Activated T-helper 1 cell treated with anti-CD3 and anti-CD28 coated beads, Interleukin-12 subunit alpha, Interleukin-12 subunit beta, Interleukin-2, Interleukin-4 antibody, amounts not matched to agents 30 ng/mL and 10 ng/mL and 1 ng/mL, durations not matched to agents 14 hours and 24 hours and 36 hours (primary cell): ENCODE results near the gene FOXRED1. TPM values are rescaled to one million over a fixed set of nuclear protein-coding genes. Genes with fewer than 3 reads are reported as not detected.

ENCODE experiments used
- DNase-seq: peaks from one replicate; pipeline ENCODE4 v3.0.0; 2021; ENCODE audit warnings: low spot score
- H3K27ac Mint-ChIP-seq: one replicate; pipeline ENCODE4 v1.8.0; 2021; ENCODE audit warnings: mild to moderate bottlenecking, mixed read lengths
- H3K27me3 Mint-ChIP-seq: one replicate; pipeline ENCODE4 v1.8.0; 2022; ENCODE audit warnings: mild to moderate bottlenecking, moderate library complexity, mixed read lengths; ENCODE audit not compliant: insufficient read depth
- H3K36me3 Mint-ChIP-seq: one replicate; pipeline ENCODE4 v1.8.0; 2021; ENCODE audit warnings: low read depth, mixed read lengths
- H3K4me1 Mint-ChIP-seq: one replicate; pipeline ENCODE4 v1.8.0; 2021; ENCODE audit warnings: low read depth, mixed read lengths
- H3K4me3 Mint-ChIP-seq: one replicate; pipeline ENCODE4 v1.8.0; 2021; ENCODE audit warnings: mild to moderate bottlenecking, moderate library complexity, mixed read lengths
- H3K9me3 Mint-ChIP-seq: one replicate; pipeline ENCODE4 v1.8.0; 2021; ENCODE audit warnings: mixed read lengths
- intact Hi-C: fragments of 100-400 bp; cut with micrococcal nuclease; formaldehyde crosslinking; loops from one replicate; pipeline ENCODE4 v1.15.1; 2024
- total RNA-seq: library from RNA; stranded (reverse); gene quantifications from 2 replicates; pipeline ENCODE4 v1.2.3, GENCODE V29; 2022

The FOXRED1 gene
- total RNA-seq, 1 donor from 2014 or later: 56.5 TPM

- peaks cover 41% of the 10 kb centered on the region for H3K4me1 Mint-ChIP-seq
- intact Hi-C loops: loop anchor here (5.0 kb wide), 1 partner anchor 394 kb away; the partner anchor contains the start of gene HYLS1
- no peaks in the 10 kb centered on the region for H3K27me3 Mint-ChIP-seq
- no peak for DNase-seq
- peaks cover 18% of the 10 kb centered on the region for H3K36me3 Mint-ChIP-seq
- peak overlapping the region; percentile 92 for H3K4me3 Mint-ChIP-seq
- H3K27ac Mint-ChIP-seq: peak overlapping the region; percentile 80
- H3K9me3 Mint-ChIP-seq: no peaks in the 10 kb centered on the region
These were observed 12.8 kb downstream of the FOXRED1 start for GRCh38 chr11:126281666-126282175.

DNA sequence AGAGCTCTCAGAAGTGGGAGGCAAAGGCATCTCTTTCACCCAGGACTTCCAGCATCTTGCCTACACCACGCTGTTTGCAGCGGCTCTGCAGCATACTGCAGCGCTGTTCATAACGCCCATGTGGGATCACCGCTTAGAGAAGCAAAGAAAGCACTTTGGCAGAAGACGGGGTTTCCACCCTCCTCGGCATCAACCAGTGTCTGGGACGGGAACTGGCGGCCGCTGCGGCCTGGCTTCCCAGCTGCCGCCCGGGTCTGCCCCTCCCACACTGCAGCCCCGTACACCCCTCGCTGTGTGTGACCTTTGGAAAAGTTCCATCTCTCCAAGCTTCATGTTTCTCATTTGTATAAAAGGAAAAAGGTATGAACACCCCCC, 13.4 kb downstream of the FOXRED1 start:
- Mint-ChIP-seq H3K4me1 (peaks cover 45% of the 10 kb centered on the region), H3K27ac (peak overlapping the region; percentile 80), H3K27me3 (no peaks in the 10 kb centered on the region), H3K36me3 (peaks cover 21% of the 10 kb centered on the region), H3K4me3 (peak overlapping the region; percentile 92), H3K9me3 (no peaks in the 10 kb centered on the region)
- intact Hi-C loops: loop anchor here (5.0 kb wide), 1 partner anchor 395 kb away; the partner anchor contains the start of gene HYLS1
- DNase-seq: peak; percentile 17

DNA sequence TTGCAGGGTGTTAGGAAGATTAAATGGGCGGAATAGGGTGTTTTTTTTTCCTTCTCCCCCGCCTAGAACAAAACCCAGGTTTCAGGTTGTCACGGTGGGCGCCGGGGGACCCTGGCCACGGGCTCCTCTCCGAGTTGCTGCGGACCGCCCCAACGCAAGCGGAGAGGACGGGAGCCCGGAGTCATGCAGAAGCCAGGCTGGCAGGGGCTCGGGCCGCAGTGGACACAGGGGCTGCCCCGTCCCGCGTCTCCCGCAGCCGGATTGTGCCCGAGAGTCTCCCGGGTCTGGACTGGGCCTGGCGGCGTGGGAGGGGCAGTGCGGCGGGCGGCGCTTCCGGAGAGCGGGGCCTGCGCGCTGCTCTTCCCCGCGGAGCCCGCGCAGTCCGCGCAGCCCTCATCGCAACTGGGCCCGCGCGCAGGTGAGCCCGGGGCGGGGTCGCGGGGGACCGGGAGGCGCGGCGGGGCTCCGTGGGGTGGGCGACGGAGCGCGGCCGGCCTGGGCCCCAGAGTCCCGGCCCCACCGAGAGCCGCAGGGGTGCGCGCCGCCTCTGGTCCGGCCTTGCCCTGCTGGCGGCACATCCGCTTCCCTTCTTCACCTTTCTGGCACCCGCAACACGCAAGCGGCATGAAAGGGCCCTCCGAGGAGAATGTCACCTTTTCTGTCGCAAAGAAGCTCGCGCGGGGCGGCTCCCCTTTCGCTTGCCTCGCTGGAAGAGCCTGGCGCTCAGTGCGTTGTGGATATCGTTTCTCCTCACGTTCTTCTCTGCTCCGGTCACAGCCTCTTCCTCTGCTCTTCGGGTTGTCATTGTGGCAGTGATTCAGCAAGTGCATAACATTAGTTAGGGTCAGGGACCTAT, 14.0 kb downstream of the FOXRED1 start, which contains the start of gene TIRAP:
Gene TIRAP (plus strand): TSS at position 358 of the 856 bp plus-strand sequence. CDS start 7,802 bp downstream, outside the sequence.
- intact Hi-C loops: loop anchor here (1.0 to 5.0 kb wide), 4 partner anchors 14 to 396 kb away; partner anchors contain the start of genes DCPS, FAM118B, FOXRED1 and HYLS1
- H3K27me3 Mint-ChIP-seq: no peaks in the 10 kb centered on the region
- peaks cover 15% of the 10 kb centered on the region for H3K36me3 Mint-ChIP-seq
- H3K4me1 Mint-ChIP-seq: peaks cover 45% of the 10 kb centered on the region
- peak within 1 kb of the TSS; percentile 98 for H3K4me3 Mint-ChIP-seq
- no peaks in the 10 kb centered on the region for H3K9me3 Mint-ChIP-seq
- peak; percentile 53 for DNase-seq
- peak within 1 kb of the TSS; percentile 98 for H3K27ac Mint-ChIP-seq

DNA sequence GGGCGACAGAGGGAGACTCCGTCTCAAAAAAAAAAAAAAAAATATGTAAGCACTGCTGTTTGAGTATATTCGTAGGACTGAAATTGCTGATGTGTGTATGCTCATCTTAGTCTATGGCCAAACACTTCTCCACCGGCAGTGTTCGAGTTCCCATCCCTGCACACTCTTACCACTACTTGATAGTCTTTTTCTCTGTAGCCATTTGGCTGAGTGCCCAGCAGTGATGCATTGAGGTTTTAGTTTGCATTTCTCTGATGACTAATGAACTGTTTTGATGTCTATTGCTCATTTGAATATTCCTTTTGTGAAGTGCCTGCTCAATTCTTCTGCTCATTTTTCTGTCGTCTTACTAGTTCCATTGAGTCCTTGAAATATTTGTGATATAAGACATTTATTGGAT, 15.9 kb downstream of the FOXRED1 start:
- H3K36me3 Mint-ChIP-seq: peaks cover 9% of the 10 kb centered on the region
- H3K4me1 Mint-ChIP-seq: peaks cover 39% of the 10 kb centered on the region
- H3K9me3 Mint-ChIP-seq: no peaks in the 10 kb centered on the region
- H3K4me3 Mint-ChIP-seq: peak overlapping the region; percentile 98
- intact Hi-C loops: loop anchor here (5.0 kb wide), 1 partner anchor 398 kb away; the partner anchor contains the start of gene HYLS1
- H3K27me3 Mint-ChIP-seq: no peaks in the 10 kb centered on the region
- H3K27ac Mint-ChIP-seq: peak overlapping the region; percentile 71
- no peak for DNase-seq

DNA sequence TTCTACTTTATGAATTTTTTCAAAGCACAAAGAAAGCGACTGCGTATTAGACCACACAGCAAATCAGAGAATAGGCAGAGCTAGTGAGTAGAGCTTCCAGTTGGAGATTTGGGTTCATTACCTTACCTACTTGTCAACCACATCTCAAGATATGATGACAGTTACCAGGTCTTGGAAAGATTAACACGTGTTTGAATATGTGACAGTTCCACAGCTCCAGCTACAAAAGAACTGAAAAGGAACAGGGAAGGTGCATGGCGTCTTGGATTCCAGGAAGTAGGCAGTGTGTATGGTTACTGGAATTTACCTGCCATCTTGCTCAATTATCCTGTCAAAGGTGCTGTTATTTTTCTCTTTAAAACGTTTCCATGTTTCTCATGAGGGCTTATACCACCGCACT, 19.3 kb downstream of the FOXRED1 start:
- Mint-ChIP-seq H3K27ac (no peak overlapping the region), H3K4me3 (no peak overlapping the region), H3K36me3 (peaks cover 11% of the 10 kb centered on the region), H3K4me1 (peaks cover 24% of the 10 kb centered on the region), H3K9me3 (no peaks in the 10 kb centered on the region), H3K27me3 (no peaks in the 10 kb centered on the region)
- no peak for DNase-seq
- intact Hi-C loops: no loop called here

- intact Hi-C loops: no loop called here
- no peak for DNase-seq
- H3K4me1 Mint-ChIP-seq: peaks cover 12% of the 10 kb centered on the region
- H3K27ac Mint-ChIP-seq: no peak overlapping the region
- no peaks in the 10 kb centered on the region for H3K9me3 Mint-ChIP-seq
- H3K4me3 Mint-ChIP-seq: no peak overlapping the region
- no peaks in the 10 kb centered on the region for H3K27me3 Mint-ChIP-seq
- peaks cover 16% of the 10 kb centered on the region for H3K36me3 Mint-ChIP-seq
These were observed 21.9 kb downstream of the FOXRED1 start for GRCh38 chr11:126290887-126291286.

GRCh38 chr11:126293726-126294125, 24.8 kb downstream of the FOXRED1 start:
- Mint-ChIP-seq H3K36me3 (peaks cover 17% of the 10 kb centered on the region), H3K27ac (no peak overlapping the region)

DNA sequence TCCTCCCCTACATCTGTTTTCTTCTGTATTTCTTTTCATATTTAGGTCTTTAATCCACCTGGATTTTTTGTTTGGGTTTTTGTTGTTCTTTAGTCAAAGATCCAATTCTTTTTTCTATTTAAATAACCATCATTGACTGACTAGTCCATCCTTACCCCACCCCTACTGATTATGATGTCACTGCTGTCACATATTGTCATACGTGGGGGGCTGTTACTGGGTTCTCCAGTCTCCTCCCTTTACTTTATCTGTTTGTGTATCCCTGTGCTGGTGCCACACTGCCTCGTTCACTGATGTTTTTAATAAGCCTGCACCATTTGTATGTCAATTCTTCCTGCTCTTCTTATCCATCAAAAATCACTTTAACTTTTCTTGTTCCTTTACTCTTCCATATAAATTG, 28.1 kb downstream of the FOXRED1 start:
- no peak for DNase-seq
- intact Hi-C loops: no loop called here
- Mint-ChIP-seq H3K27me3 (no peaks in the 10 kb centered on the region), H3K36me3 (peaks cover 25% of the 10 kb centered on the region), H3K4me3 (no peak overlapping the region), H3K4me1 (peaks cover 7% of the 10 kb centered on the region), H3K9me3 (no peaks in the 10 kb centered on the region), H3K27ac (no peak overlapping the region)

More at GRCh38 chr11:126293726-126294125, 24.8 kb downstream of the FOXRED1 start:
- intact Hi-C loops: no loop called here
- H3K4me1 Mint-ChIP-seq: peaks cover 7% of the 10 kb centered on the region
- DNase-seq: no peak
- H3K9me3 Mint-ChIP-seq: no peaks in the 10 kb centered on the region
- H3K4me3 Mint-ChIP-seq: no peak overlapping the region
- H3K27me3 Mint-ChIP-seq: no peaks in the 10 kb centered on the region

- peak within 1 kb of the TSS; percentile 98 for H3K27ac Mint-ChIP-seq
- H3K36me3 Mint-ChIP-seq: peaks cover 24% of the 10 kb centered on the region
- peak; percentile 88 for DNase-seq
- no peaks in the 10 kb centered on the region for H3K27me3 Mint-ChIP-seq
- peak within 1 kb of the TSS; percentile 98 for H3K4me3 Mint-ChIP-seq
- no peaks in the 10 kb centered on the region for H3K9me3 Mint-ChIP-seq
- intact Hi-C loops: loop anchor here (1.0 to 5.0 kb wide), 8 partner anchors 14 to 677 kb away; partner anchors contain the start of genes CHEK1, FAM118B, FOXRED1 and PUS3
- H3K4me1 Mint-ChIP-seq: peaks cover 35% of the 10 kb centered on the region
These were observed 34.9 kb downstream of the FOXRED1 start, which contains the start of gene DCPS for GRCh38 chr11:126303623-126304456. TSS of gene DCPS (plus strand) at chr11:126304060. CDS start at chr11:126304081, 21 bp downstream.

- no peaks in the 10 kb centered on the region for H3K27me3 Mint-ChIP-seq
- H3K9me3 Mint-ChIP-seq: no peaks in the 10 kb centered on the region
- intact Hi-C loops: loop anchor here (1.0 to 5.0 kb wide), 9 partner anchors 14 to 688 kb away; partner anchors contain the start of genes CHEK1, FAM118B, FOXRED1 and PUS3
- H3K27ac Mint-ChIP-seq: peak overlapping the region; percentile 98
- DNase-seq: no peak
- peaks cover 35% of the 10 kb centered on the region for H3K4me1 Mint-ChIP-seq
- H3K4me3 Mint-ChIP-seq: peak overlapping the region; percentile 98
- H3K36me3 Mint-ChIP-seq: peaks cover 24% of the 10 kb centered on the region
These were observed 35.6 kb downstream of the FOXRED1 start for GRCh38 chr11:126304457-126305075.

DNA sequence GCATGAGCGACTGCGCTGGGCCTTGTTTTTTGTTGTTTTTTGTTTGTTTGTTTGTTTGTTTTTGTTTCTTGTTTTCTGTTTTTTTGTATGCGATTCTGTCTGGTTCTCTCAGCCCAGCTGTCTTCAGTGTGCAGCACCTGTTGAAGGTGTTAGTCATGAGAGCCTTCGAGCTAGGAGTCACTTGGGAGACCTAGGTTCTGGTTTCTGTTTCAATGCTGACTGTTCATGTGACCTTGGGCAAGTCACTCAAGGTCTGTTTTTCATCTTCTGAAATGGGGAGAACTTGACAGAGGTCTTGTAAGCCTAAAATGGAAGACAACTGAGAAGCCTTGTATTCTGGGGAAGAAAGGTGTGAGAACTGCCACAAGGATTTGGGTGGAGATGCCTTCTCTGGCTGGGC, 36.7 kb downstream of the FOXRED1 start:
- no peaks in the 10 kb centered on the region for H3K27me3 Mint-ChIP-seq
- H3K27ac Mint-ChIP-seq: peak overlapping the region; percentile 78
- peak overlapping the region; percentile 78 for H3K4me3 Mint-ChIP-seq
- peaks cover 30% of the 10 kb centered on the region for H3K36me3 Mint-ChIP-seq
- intact Hi-C loops: loop anchor here (2.0 to 5.0 kb wide), 2 partner anchors 403 to 687 kb away; partner anchors contain the start of gene PUS3
- peaks cover 43% of the 10 kb centered on the region for H3K4me1 Mint-ChIP-seq
- no peaks in the 10 kb centered on the region for H3K9me3 Mint-ChIP-seq
- DNase-seq: no peak

DNA sequence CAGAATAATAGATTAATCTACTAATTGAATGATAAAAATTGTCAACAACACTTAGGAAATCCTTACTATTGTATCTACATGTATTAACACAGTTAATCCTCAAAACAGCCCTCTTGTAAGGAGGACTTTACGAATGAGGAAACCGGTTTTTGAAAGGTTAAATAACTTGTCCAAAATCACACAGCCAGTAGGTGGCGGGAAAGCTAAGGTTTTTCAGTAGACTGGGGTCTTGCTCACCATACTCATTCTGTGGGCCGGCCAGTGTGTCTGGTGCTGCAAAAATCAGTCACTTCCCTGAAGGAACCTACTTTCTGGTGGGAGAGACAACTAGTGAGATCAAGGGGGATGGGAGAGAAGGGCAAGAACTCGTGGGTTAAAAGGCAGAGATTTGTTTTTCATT, 38.8 kb downstream of the FOXRED1 start:
- Mint-ChIP-seq H3K27ac (no peak overlapping the region), H3K4me3 (no peak overlapping the region), H3K36me3 (peaks cover 33% of the 10 kb centered on the region), H3K27me3 (no peaks in the 10 kb centered on the region), H3K9me3 (no peaks in the 10 kb centered on the region), H3K4me1 (peaks cover 46% of the 10 kb centered on the region)
- no peak for DNase-seq
- intact Hi-C loops: loop anchor here (5.0 kb wide), 1 partner anchor 685 kb away; no protein-coding TSS in a partner anchor
